H1 (cell line): Measurements from ENCODE around the gene HPD. TPM values are rescaled to one million over a fixed set of nuclear protein-coding genes. Genes with fewer than 3 reads are reported as not detected.

Source experiments
- CTCF ChIA-PET: fragments of 300-600 bp; sonication (Branson Sonifier 250); formaldehyde crosslinking; loops from one replicate; lab custom pipeline; 2021; ENCODE audit not compliant: partially characterized antibody; lab: Charles Lee
- POLR2A ChIA-PET: fragments of 300-600 bp; sonication (Branson Sonifier 250); formaldehyde crosslinking; loops from one replicate; lab custom pipeline; 2021; ENCODE audit warnings: inconsistent platforms; ENCODE audit not compliant: partially characterized antibody; lab: Charles Lee
- DNase-seq, 2 experiments: peaks; one replicate each; pipeline versions ENCODE4 v3.0.0 to v3.0.0-alpha.2; 2010 to 2022; ENCODE audit warnings: low spot score in 2 of 2, low read depth in 1 of 2, mixed read lengths in 1 of 2
- FAIRE-seq: peaks from 2 replicates; lab custom pipeline; 2011; peaks lifted over from hg19 to GRCh38; lab: Jason Lieb, UNC
- H2AFZ ChIP-seq: 2 replicates; pipeline ENCODE4 v1.8.1; 2012; ENCODE audit warnings: low read length, inconsistent platforms
- H2AK5ac ChIP-seq: 2 replicates; pipeline ENCODE4 v1.6.1; 2013; ENCODE audit warnings: low read depth, low read length
- H2BK120ac ChIP-seq: replicated peaks from 2 replicates; pipeline ENCODE3; 2013; ENCODE audit warnings: low read depth, low read length, inconsistent platforms
- H2BK12ac ChIP-seq: 2 replicates; pipeline ENCODE4 v1.6.1; 2013; ENCODE audit warnings: low read depth, low read length
- H2BK15ac ChIP-seq: 2 replicates; pipeline ENCODE4 v1.6.1; 2013; ENCODE audit warnings: low read length
- H2BK20ac ChIP-seq: 2 replicates; pipeline ENCODE4 v1.6.1; 2013; ENCODE audit warnings: low read length
- H2BK5ac ChIP-seq: 2 replicates; pipeline ENCODE4 v1.6.1; 2013; ENCODE audit warnings: low read depth, low read length
- H3K14ac ChIP-seq: 2 replicates; pipeline ENCODE4 v1.6.1; 2013; ENCODE audit warnings: inconsistent platforms; ENCODE audit not compliant: insufficient read length
- H3K18ac ChIP-seq: 2 replicates; pipeline ENCODE4 v1.6.1; 2013; ENCODE audit warnings: low read length; ENCODE audit errors: extremely low read depth
- H3K23ac ChIP-seq: 2 replicates; pipeline ENCODE4 v1.6.1; 2013; ENCODE audit warnings: inconsistent platforms; ENCODE audit not compliant: insufficient read length
- H3K23me2 ChIP-seq: 2 replicates; pipeline ENCODE4 v1.6.1; 2013; ENCODE audit warnings: low read depth, low read length
- H3K27ac ChIP-seq: 2 replicates; pipeline ENCODE4 v1.6.1; 2011; ENCODE audit warnings: low read depth, low read length, inconsistent platforms
- H3K27me3 ChIP-seq, 4 experiments: replicated peaks in 1 of 4; 1 replicate in 1 of 4; 2 replicates in 3 of 4; pipeline versions ENCODE4 v1.6.1 to v1.8.1; 2011 to 2013; ENCODE audit warnings: low read length in 3 of 4, mild to moderate bottlenecking in 3 of 4, inconsistent platforms in 2 of 4, mixed read lengths in 2 of 4, moderate library complexity in 1 of 4; ENCODE audit not compliant: control insufficient read depth in 3 of 4, insufficient read depth in 3 of 4; ENCODE audit errors: extremely low read depth in 1 of 4
- H3K36me3 ChIP-seq, 4 experiments: 2 replicates each; pipeline versions ENCODE4 v1.6.1 to v1.8.1; 2011 to 2013; ENCODE audit warnings: mild to moderate bottlenecking in 4 of 4, low read length in 3 of 4, moderate library complexity in 2 of 4, control low read depth in 1 of 4, inconsistent platforms in 1 of 4; ENCODE audit not compliant: insufficient read depth in 4 of 4, control insufficient read depth in 2 of 4
- H3K4ac ChIP-seq: replicated peaks from 2 replicates; pipeline ENCODE3; 2013; ENCODE audit warnings: low read length, low read depth, mixed read lengths, inconsistent platforms; ENCODE audit not compliant: insufficient read length
- H3K4me1 ChIP-seq, 4 experiments: replicated peaks in 1 of 4; 1 replicate in 1 of 4; 2 replicates in 3 of 4; pipeline versions ENCODE4 v1.6.1 to v1.8.1; 2011 to 2013; ENCODE audit warnings: low read length in 3 of 4, inconsistent platforms in 2 of 4, mixed read lengths in 1 of 4; ENCODE audit not compliant: insufficient read depth in 4 of 4, control insufficient read depth in 3 of 4
- H3K4me2 ChIP-seq, 2 experiments: 2 replicates each; pipeline versions ENCODE4 v1.6.1 to v1.8.1; 2011 to 2013; ENCODE audit warnings: low read depth in 2 of 2, low read length in 2 of 2, control low read depth in 1 of 2, inconsistent platforms in 1 of 2, mild to moderate bottlenecking in 1 of 2; ENCODE audit not compliant: insufficient read depth in 1 of 2
- H3K4me3 ChIP-seq, 4 experiments: fragments of 200-600, 300-600 bp in 1 of 4; sonication (generic), shearing (Covaris generic), sonication (Bioruptor Twin) in 1 of 4; 2 replicates each; pipeline versions ENCODE4 v1.5.1 to v1.8.1; 2011 to 2016; ENCODE audit warnings: low read length in 4 of 4, low read depth in 3 of 4, control low read depth in 2 of 4, inconsistent platforms in 2 of 4, mild to moderate bottlenecking in 2 of 4, mixed read lengths in 1 of 4, moderate library complexity in 1 of 4; ENCODE audit not compliant: insufficient read depth in 2 of 4; ENCODE audit errors: extremely low read depth in 1 of 4
- H3K56ac ChIP-seq: replicated peaks from 2 replicates; pipeline ENCODE3; 2013; ENCODE audit warnings: low read depth, mild to moderate bottlenecking, mixed read lengths, low read length, inconsistent platforms; ENCODE audit not compliant: insufficient read length
- H3K79me1 ChIP-seq: 2 replicates; pipeline ENCODE4 v1.6.1; 2013; ENCODE audit warnings: low read depth, low read length, control low read depth
- H3K79me2 ChIP-seq, 2 experiments: 2 replicates each; pipeline versions ENCODE4 v1.6.1 to v1.8.1; 2012 to 2013; ENCODE audit warnings: low read length in 2 of 2, mild to moderate bottlenecking in 2 of 2, inconsistent platforms in 1 of 2; ENCODE audit not compliant: insufficient read depth in 2 of 2, control insufficient read depth in 1 of 2
- H3K9ac ChIP-seq, 4 experiments: replicated peaks in 1 of 4; 1 replicate in 1 of 4; 2 replicates in 3 of 4; pipeline versions ENCODE4 v1.6.1 to v1.8.1; 2011 to 2013; ENCODE audit warnings: low read depth in 3 of 4, low read length in 3 of 4, control low read depth in 2 of 4, mild to moderate bottlenecking in 2 of 4, moderate library complexity in 2 of 4, inconsistent platforms in 1 of 4; ENCODE audit errors: extremely low read depth in 1 of 4
- H3K9me3 ChIP-seq, 2 experiments: 2 replicates each; pipeline versions ENCODE4 v1.6.1 to v1.8.1; 2012 to 2013; ENCODE audit warnings: mild to moderate bottlenecking in 2 of 2, moderate library complexity in 2 of 2, control low read depth in 1 of 2, inconsistent platforms in 1 of 2, low read depth in 1 of 2, low read length in 1 of 2, mixed read lengths in 1 of 2; ENCODE audit not compliant: insufficient read depth in 2 of 2
- H4K20me1 ChIP-seq, 2 experiments: replicated peaks in 1 of 2; 2 replicates each; pipeline versions ENCODE3 to v1.8.1; 2011 to 2013; ENCODE audit warnings: inconsistent platforms in 2 of 2, low read length in 2 of 2, mild to moderate bottlenecking in 1 of 2; ENCODE audit not compliant: insufficient read depth in 2 of 2, control insufficient read depth in 1 of 2
- H4K5ac ChIP-seq: 2 replicates; pipeline ENCODE4 v1.6.1; 2013; ENCODE audit warnings: low read length, low read depth, mixed read lengths, inconsistent platforms; ENCODE audit not compliant: insufficient read length
- H4K8ac ChIP-seq: 2 replicates; pipeline ENCODE4 v1.8.0; 2013; ENCODE audit warnings: mild to moderate bottlenecking, moderate library complexity, low read length, inconsistent platforms; ENCODE audit not compliant: insufficient read depth; ENCODE audit errors: extremely low read depth
- H4K91ac ChIP-seq: replicated peaks from 2 replicates; pipeline ENCODE3; 2013; ENCODE audit warnings: low read length, mixed read lengths, inconsistent platforms; ENCODE audit not compliant: insufficient read length
- ATF3 ChIP-seq: IDR thresholded peaks from 2 replicates; pipeline ENCODE4 v1.6.1; 2011; ENCODE audit warnings: low read depth, mild to moderate bottlenecking, low read length; ENCODE audit not compliant: insufficient read depth
- EGR1 ChIP-seq: IDR thresholded peaks from 2 replicates; pipeline ENCODE4 v1.6.1; 2011; ENCODE audit warnings: low read depth, low read length, borderline replicate concordance
- EZH2 ChIP-seq: fragments of 200-600 bp; sonication (generic); IDR thresholded peaks from 2 replicates; pipeline ENCODE4 v1.7.1; 2012; ENCODE audit warnings: low read depth, mild to moderate bottlenecking, moderate library complexity, low read length, inconsistent platforms; ENCODE audit not compliant: severe bottlenecking
- HDAC6 ChIP-seq: IDR thresholded peaks from one replicate; pipeline ENCODE4 v1.7.1; 2012; ENCODE audit warnings: low read depth, mild to moderate bottlenecking, inconsistent platforms, low read length, moderate library complexity
- NRF1 ChIP-seq: IDR thresholded peaks from 2 replicates; pipeline ENCODE4 v1.6.1; 2011; ENCODE audit warnings: mild to moderate bottlenecking, low read depth, low read length, improper control_type of control experiment
- POU5F1 ChIP-seq: IDR thresholded peaks from 2 replicates; pipeline ENCODE4 v1.6.1; 2011; ENCODE audit warnings: low read depth, mild to moderate bottlenecking, low read length, moderate library complexity
- RAD21 ChIP-seq, 2 experiments: IDR thresholded peaks in 1 of 2; conservative IDR thresholded peaks in 1 of 2; 2 replicates each; pipeline ENCODE4 v1.6.1; 2011; ENCODE audit warnings: low read depth in 2 of 2, low read length in 2 of 2, improper control_type of control experiment in 1 of 2, inconsistent platforms in 1 of 2, mild to moderate bottlenecking in 1 of 2, moderate library complexity in 1 of 2
- RFX5 ChIP-seq: IDR thresholded peaks from 2 replicates; pipeline ENCODE4 v1.6.1; 2011; ENCODE audit warnings: low read depth, low read length, improper control_type of control experiment, borderline replicate concordance
- SRF ChIP-seq: IDR thresholded peaks from 2 replicates; pipeline ENCODE4 v1.6.1; 2011; ENCODE audit warnings: mild to moderate bottlenecking, low read depth, low read length, moderate library complexity
- TAF1 ChIP-seq: IDR thresholded peaks from 2 replicates; pipeline ENCODE4 v1.6.1; 2011; ENCODE audit warnings: mild to moderate bottlenecking, low read depth, low read length
- YY1 ChIP-seq: IDR thresholded peaks from 2 replicates; pipeline ENCODE4 v1.6.1; 2011; ENCODE audit warnings: low read depth, mild to moderate bottlenecking, low read length
- WGBS, 2 experiments: shearing (Covaris generic) in 1 of 2; methylation state at CpG; one replicate each; pipeline versions ENCODE4 v1.1.6 to v1.1.7; 2013 to 2015; ENCODE audit warnings: low lambda C conversion rate in 2 of 2, mixed read lengths in 2 of 2, inconsistent platforms in 1 of 2, low coverage in 1 of 2, missing lambda C conversion rate in 1 of 2; ENCODE audit not compliant: insufficient replicate concordance in 2 of 2, insufficient coverage in 1 of 2, insufficient read length in 1 of 2; ENCODE audit errors: extremely low coverage in 1 of 2, missing lambda C conversion rate in 1 of 2; 5-methylcytosine and 5-hydroxymethylcytosine counted together
- polyA plus RNA-seq, 7 experiments: library from polyadenylated mRNA; depleted of rRNA in 3 of 7; stranded (reverse) in 5 of 7; unstranded in 2 of 7; fragments of >200 nt in 5 of 7; fragments of 200-250 nt in 2 of 7; gene quantifications; 1 replicate in 5 of 7; 2 replicates in 1 of 7; 4 replicates in 1 of 7; pipeline versions ENCODE4 v1.2.1 to v1.2.3, GENCODE V29; 2011 to 2013; ENCODE audit warnings: missing spikeins in 2 of 7, mixed read lengths in 2 of 7
- total RNA-seq: library from RNA; stranded (reverse); fragmentation: NEBNext Ultra II Directional; extraction: Animal tissue kit (Norgen Biotek cat#: 25700); gene quantifications from 2 replicates; pipeline ENCODE4 v1.2.1, GENCODE V29; 2021

The HPD gene
- total and polyA plus RNA-seq, 2 of the 8 experiments (the other 6 are each of a cell fraction or from before 2014, with no cell fraction given): 0.48 to 0.56 TPM

- Histone ChIP-seq H3K4ac (no peak overlapping the region), H4K5ac (no peak overlapping the region), H3K27ac (no peak overlapping the region), H3K23ac (no peak overlapping the region), H3K79me1 (0 out of 2 replicates have a peak, but pooled peaks cover 4% of the 10 kb centered on the region), H2BK20ac (no peak overlapping the region), H2BK12ac (no peak overlapping the region), H3K23me2 (peaks cover 6% of the 10 kb centered on the region; the same call in 1 of the 2 replicates), H3K4me1 (peaks cover 0 to 18% (median 8%) of the 10 kb centered on the region in 4 experiments; a peak in 5 of 7 replicates), H2AK5ac (no peak overlapping the region), H3K9me3 (no peaks in the 10 kb centered on the region), H3K14ac (no peak overlapping the region), H4K8ac (no peak overlapping the region), H2BK5ac (no peak overlapping the region), H3K18ac (no peak overlapping the region), H3K27me3 (peaks cover 0 to 5% (median 1%) of the 10 kb centered on the region in 4 experiments; a peak in 2 of 7 replicates), H3K9ac (no peak overlapping the region), H3K4me2 (no peak overlapping the region), H3K56ac (no peak overlapping the region), H4K20me1 (peaks cover 13 to 15% of the 10 kb centered on the region in 2 experiments), H3K79me2 (no peaks in the 10 kb centered on the region), H2BK15ac (no peak overlapping the region), H2AFZ (no peak overlapping the region), H2BK120ac (no peak overlapping the region), H3K4me3 (no peak overlapping the region), H4K91ac (no peak overlapping the region), H3K36me3 (no peaks in the 10 kb centered on the region)
- FAIRE-seq: no peak
- ChIA-PET CTCF (interaction anchor here (0.7 to 18.2 kb wide), 11 partner anchors 11 to 347 kb away, joined by 3 to 363 read pairs (median 4); partner anchors contain the start of gene SETD1B), POLR2A (interaction anchor here (27.9 to 34.9 kb wide), 2 partner anchors 3 to 10 kb away, joined by 958 read pairs; partner anchors contain the start of genes RHOF and SETD1B)
- DNase-seq: no peak
- WGBS, 2 experiments: 86% methylated on average over 28 of the region's 28 CpGs; no CpG with 5 or more reads in 1 of the 2 experiments
- no peak for TF ChIP-seq RFX5
- no peak for TF ChIP-seq NRF1
- no peak for TF ChIP-seq EZH2
- TF ChIP-seq EGR1: no peak
- no peak for TF ChIP-seq TAF1
- TF ChIP-seq ATF3: no peak
- TF ChIP-seq RAD21 (IDR thresholded peaks at IDR 0.05 in 1 of 2, conservative IDR thresholded peaks at IDR 0.05 in 1 of 2; ENCODE audit: low read depth in 2 of 2, low read length in 2 of 2): no peak
- no peak for TF ChIP-seq YY1
- no peak for TF ChIP-seq SRF
- TF ChIP-seq POU5F1: no peak
- TF ChIP-seq HDAC6: no peak
Measured at GRCh38 chr12:121789800-121790728, 68.6 kb downstream of the HPD start.
